ENCODE measurements around the gene ADAM30.
"Not testable (repeated sequence)": the region's sequence is repeated elsewhere in the genome, so short reads cannot be mapped to it uniquely, and the experiment has no call there.

Gene ADAM30

DNA sequence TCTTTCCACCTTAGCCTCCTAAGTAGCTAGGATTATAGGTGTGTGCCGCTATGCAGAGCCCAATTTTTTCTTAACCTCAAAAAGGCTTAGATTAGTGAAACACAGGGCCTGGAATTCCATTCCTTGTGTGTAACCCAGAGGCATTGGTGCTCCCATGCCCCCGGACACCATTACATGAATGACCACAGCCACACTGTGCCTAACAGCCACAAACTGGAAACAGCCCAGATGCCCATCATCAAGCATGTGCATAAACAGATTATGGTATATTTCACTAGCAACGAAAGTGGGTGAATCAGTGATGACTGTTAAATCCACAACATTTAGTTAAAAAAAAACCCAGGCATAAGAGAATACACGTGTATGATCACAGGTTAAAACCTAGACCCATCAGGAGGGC lies 24.4 kb downstream of the ADAM30 start:
- peak overlapping the region in 1 of 2 donors; percentile 9 for H3K27ac Mint-ChIP-seq
- no peaks in the 10 kb centered on the region for H3K9me3 Mint-ChIP-seq
- H3K27me3 Mint-ChIP-seq = peaks cover 22% of the 10 kb centered on the region
- DNase-seq = no peak
- no peak overlapping the region for H3K4me3 Mint-ChIP-seq
- H3K4me1 Mint-ChIP-seq = peaks cover 17% of the 10 kb centered on the region
- no peak for ATAC-seq

DNA sequence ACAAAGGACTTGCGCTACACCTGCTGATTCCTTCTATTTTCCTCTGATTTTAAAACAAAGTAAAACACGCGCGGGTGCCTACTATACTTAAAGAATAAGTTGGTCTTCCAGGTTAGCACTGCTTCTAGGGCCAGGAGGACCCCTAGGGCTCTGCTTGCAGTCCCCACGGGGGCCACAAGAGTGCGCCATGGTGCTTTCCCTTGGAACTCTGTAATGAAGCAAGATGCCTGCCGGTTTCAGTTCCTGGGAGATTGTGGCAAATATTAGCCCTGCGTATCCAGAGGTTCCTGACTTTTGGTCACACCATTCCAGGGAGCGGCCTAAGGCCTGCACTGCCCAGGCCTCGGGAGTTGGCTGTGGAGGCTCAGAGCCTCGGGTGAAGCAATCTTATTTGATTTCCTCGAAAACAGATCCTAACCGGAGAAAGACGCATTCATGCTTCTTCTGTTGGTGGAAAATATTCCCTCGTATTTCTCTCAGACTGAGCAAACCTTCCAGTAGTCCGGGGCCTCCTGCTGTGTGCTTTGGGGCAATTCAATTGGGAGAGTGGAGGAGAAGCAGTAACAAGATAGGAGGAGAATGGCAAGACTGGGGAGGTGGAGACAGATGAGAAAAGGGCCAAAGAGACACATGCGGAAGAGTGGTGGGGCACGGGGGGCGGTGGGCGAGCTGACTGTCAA lies 25.3 kb downstream of the ADAM30 start:
- H3K4me1 Mint-ChIP-seq = peaks cover 17% of the 10 kb centered on the region
- H3K27ac Mint-ChIP-seq = no peak overlapping the region
- peak; percentile 70 to 73 for DNase-seq
- H3K9me3 Mint-ChIP-seq = no peaks in the 10 kb centered on the region
- H3K4me3 Mint-ChIP-seq = peak overlapping the region in 1 of 2 donors; percentile 60
- peaks cover 22% of the 10 kb centered on the region for H3K27me3 Mint-ChIP-seq
- peak; percentile 72 for ATAC-seq

DNA sequence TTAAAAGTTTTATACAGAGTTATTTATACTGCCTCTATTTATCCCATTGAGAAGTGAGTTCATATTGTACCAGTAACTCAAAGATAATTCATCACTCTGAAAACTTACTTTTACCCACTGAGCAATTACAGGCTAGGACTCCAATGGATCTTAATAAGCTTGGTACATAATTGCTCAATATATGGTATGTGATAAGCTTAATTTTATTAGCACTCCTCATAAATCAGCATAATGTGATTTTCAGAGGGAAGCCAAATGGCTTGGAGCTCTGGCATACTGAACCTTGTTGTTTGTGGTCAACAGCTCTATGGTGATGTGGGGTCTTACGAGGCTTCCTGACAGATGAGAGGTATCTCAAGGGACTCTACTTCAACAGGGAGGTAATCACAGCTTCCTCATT lies 26.3 kb downstream of the ADAM30 start:
- Mint-ChIP-seq H3K4me3 (no peak overlapping the region), H3K27ac (no peak overlapping the region), H3K4me1 (peaks cover 17% of the 10 kb centered on the region), H3K27me3 (peaks cover 22% of the 10 kb centered on the region), H3K9me3 (no peaks in the 10 kb centered on the region)
- ATAC-seq (no peak), DNase-seq (no peak)

DNA sequence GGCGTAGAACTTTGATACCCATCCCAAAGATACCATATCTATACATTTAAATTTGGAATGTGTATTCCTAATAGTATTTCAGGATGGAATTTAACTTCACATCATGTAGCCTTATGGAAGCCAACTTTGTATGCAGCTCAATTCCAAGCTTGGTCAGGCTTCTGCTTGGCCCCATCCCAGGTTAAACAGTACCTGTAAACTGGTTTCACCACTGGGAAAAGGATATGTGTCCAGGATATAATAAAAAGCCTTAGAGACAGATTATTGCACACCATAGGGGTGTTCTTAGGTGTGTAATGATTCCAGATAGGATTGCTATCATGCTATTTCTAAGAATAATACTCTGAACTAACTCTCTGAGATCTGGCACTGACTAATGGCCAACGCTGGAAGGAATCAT lies 28.1 kb downstream of the ADAM30 start:
- H3K4me3 Mint-ChIP-seq = no peak overlapping the region
- DNase-seq (no peak), ATAC-seq (no peak)
- H3K4me1 Mint-ChIP-seq = peaks cover 17% of the 10 kb centered on the region
- H3K27ac Mint-ChIP-seq = no peak overlapping the region
- H3K27me3 Mint-ChIP-seq = peaks cover 22% of the 10 kb centered on the region
- H3K9me3 Mint-ChIP-seq = no peaks in the 10 kb centered on the region

DNA sequence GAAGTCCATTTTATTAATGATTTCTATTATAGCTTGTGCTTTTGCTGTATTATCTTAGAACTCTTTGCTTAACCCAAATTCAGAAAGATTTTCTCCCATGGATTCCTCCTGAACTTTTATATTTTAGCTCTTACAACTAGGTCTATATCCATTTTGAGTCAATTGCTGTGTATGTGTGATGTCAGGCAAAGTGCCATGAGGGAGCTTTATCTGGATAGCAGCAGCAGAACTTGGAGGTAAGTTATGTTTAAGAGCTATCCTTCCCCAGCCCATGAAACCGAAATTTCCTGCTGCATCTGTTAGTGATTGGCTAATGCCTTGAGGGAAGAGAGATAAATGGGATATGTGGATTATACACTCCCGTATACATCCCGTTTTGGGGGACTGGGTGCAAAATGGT lies 29.9 kb downstream of the ADAM30 start:
- Mint-ChIP-seq H3K27ac (no peak overlapping the region), H3K27me3 (peaks cover 15% of the 10 kb centered on the region), H3K4me3 (no peak overlapping the region), H3K9me3 (no peaks in the 10 kb centered on the region), H3K4me1 (peaks cover 15% of the 10 kb centered on the region)
- DNase-seq (no peak), ATAC-seq (no peak)

DNA sequence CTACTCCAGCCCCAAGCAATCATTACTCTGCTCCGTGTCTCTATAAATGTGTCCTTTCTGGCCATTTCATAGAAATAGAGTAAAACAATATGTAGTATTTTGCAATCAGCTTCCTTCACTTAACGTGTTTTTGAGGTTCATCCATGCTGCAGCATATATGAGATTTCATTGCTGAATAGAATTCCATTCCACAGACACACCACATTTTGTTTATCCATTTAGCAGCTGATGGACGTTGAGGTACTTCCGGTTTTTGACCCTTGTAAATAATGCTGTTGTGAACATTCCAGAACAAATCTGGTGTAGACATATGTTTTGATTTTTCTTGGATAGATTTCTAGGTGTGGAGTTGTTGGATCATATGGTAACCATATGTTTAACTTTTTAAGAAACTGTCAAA lies 30.7 kb downstream of the ADAM30 start:
- H3K4me1 Mint-ChIP-seq = peaks cover 9% of the 10 kb centered on the region
- no peak overlapping the region for H3K27ac Mint-ChIP-seq
- ATAC-seq (no peak), DNase-seq (no peak)
- H3K27me3 Mint-ChIP-seq = peaks cover 10% of the 10 kb centered on the region
- H3K4me3 Mint-ChIP-seq = no peak overlapping the region
- no peaks in the 10 kb centered on the region for H3K9me3 Mint-ChIP-seq

DNA sequence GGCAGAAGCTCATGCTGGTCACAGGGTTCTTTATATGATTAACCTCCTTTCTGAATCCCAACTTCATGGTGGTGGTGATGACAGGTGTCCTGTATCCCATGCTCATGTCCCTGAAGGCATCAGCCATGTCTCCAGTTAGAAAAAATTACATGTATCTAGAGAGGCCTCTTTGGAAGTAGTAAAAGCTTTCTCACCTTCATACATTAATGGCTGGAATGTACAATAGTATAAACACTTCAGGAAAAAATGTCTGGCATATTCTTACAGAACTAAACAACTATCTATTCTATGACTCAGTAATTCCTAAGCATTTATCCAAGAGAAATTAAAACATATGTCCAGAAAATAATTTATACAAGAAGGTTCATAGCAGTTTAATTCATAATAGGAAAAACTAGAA lies 34.0 kb downstream of the ADAM30 start:
- H3K4me1 Mint-ChIP-seq = peaks cover 25% of the 10 kb centered on the region
- no peaks in the 10 kb centered on the region for H3K9me3 Mint-ChIP-seq
- no peak overlapping the region for H3K4me3 Mint-ChIP-seq
- H3K27ac Mint-ChIP-seq = no peak overlapping the region
- ATAC-seq = no peak
- no peak for DNase-seq
- H3K27me3 Mint-ChIP-seq = peaks cover 18% of the 10 kb centered on the region

DNA sequence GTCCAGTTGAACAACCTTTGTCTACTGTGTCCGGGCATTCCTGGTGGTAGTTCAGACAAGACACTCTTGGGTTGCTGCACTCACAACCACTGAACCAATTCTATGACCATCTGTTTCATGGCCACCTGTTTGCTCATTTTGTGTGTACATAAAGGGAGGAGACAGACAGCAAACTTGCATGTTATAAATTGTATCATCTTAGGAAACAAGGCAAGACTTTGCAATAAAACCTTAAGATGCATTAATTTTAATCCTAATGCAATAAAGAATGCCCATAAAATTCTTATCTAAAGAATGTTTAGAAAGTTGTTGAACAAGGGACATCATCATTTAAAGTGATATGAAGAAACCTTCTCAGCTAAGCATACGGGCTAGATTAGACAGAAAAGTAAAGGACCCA lies 34.8 kb downstream of the ADAM30 start:
- Mint-ChIP-seq H3K4me3 (no peak overlapping the region), H3K27ac (no peak overlapping the region), H3K9me3 (no peaks in the 10 kb centered on the region), H3K27me3 (peaks cover 18% of the 10 kb centered on the region), H3K4me1 (peaks cover 22% of the 10 kb centered on the region)
- no peak for ATAC-seq
- no peak for DNase-seq

DNA sequence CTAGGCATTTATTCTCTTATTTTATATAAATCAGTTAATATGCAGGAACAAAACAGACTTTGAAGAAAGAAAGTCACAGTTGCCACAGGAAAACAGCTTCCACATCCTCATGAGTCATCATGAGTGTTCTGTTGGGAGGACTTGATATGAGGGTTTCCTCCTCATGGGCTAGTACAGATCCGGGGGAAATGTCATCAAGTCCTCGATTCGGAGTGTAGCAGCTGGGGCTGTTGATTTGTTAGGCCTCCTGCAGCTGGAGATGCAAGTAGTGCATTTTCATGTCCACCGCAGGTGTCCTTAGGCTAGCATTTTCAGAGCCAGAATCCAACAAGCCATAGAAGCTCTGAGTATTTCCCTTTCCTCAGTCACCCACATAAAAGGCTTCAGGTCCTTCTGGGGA lies 36.7 kb downstream of the ADAM30 start:
- peaks cover 18% of the 10 kb centered on the region for H3K27me3 Mint-ChIP-seq
- ATAC-seq (peak; percentile 76), DNase-seq (no peak)
- H3K4me1 Mint-ChIP-seq = peaks cover 22% of the 10 kb centered on the region
- H3K4me3 Mint-ChIP-seq = peak overlapping the region in 1 of 2 donors; percentile 14
- no peaks in the 10 kb centered on the region for H3K9me3 Mint-ChIP-seq
- no peak overlapping the region for H3K27ac Mint-ChIP-seq

DNA sequence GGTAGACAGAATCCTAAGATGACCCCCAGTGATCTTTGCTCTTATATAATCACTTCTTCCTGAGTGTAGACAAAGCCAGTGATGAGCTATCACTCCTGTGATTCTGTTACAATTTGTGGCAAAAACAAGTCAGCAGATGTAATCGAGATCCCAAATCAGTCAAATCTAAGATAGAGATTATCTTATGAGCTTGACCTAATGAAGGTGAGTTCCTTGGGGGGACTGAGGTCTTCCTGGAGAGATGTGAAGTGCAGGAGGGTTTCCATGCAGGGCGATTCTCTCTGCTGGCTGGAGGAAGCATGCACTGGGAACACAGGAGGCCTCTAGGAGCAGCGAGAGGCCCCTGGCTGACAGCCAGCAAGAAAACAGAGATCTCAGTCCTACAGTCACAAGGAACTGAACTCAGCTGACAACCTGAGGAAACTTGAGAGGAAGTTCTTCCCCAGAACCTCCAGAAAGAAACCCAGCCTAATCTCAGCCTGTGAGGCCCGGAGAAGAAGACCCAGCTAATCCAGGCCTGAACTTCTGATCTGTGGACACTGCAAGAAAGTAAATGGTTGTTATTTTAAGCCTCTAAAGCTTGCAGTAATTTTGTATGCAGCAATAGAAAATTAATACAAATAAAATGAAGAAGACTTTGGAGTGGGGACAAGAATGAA lies 37.6 kb downstream of the ADAM30 start:
- DNase-seq, H3K4me3 Mint-ChIP-seq, H3K9me3 Mint-ChIP-seq, ATAC-seq: not testable (repeated sequence)
- Mint-ChIP-seq H3K27ac (peak overlapping the region in 1 of 2 donors; percentile 43), H3K4me1 (peaks cover 22% of the 10 kb centered on the region), H3K27me3 (peaks cover 18% of the 10 kb centered on the region)

DNA sequence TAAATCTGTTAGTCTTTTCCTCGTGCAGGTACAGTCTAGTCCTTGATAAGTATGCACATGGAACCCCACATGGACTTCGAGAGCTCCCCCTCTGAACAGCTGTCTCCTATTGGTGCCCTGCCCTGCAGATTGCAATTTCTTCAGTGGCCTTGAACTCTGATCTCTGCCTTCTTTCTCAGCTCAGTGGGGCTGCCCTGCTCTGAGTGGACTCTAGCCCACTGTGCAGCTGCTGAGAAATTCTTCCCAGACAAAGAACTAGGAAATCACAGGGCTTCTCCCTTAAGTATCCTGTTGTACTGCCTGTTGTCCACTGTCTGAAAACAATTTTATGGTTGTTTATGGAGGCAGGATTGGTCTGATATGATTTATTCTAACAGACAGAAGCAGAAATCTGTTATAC lies 38.2 kb downstream of the ADAM30 start:
- no peak overlapping the region for H3K4me3 Mint-ChIP-seq
- H3K4me1 Mint-ChIP-seq = peaks cover 22% of the 10 kb centered on the region
- ATAC-seq = no peak
- no peak for DNase-seq
- H3K27ac Mint-ChIP-seq = no peak overlapping the region
- no peaks in the 10 kb centered on the region for H3K9me3 Mint-ChIP-seq
- peaks cover 18% of the 10 kb centered on the region for H3K27me3 Mint-ChIP-seq

DNA sequence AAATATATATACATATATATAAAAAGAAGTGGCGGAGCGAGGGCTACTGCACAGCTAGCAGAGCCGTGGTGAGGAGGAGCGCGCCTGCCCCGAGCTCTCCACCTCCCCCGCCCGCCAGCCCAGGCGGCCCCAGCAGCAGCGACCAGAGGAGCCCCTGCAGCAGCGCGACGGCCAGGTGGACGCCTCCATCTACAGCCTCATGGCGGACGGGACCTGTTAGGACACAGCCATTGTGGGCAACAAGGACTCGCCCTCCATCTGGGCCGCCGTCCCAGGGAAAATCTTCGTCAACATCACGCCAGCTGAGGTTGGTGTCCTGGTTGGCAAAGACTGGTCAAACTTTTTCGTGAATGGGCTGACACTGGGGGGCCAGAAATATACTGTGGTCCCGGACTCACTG lies 43.2 kb downstream of the ADAM30 start:
- DNase-seq (no peak), ATAC-seq (no peak)
- no peaks in the 10 kb centered on the region for H3K4me1 Mint-ChIP-seq
- no peak overlapping the region for H3K4me3 Mint-ChIP-seq
- H3K9me3 Mint-ChIP-seq = no peaks in the 10 kb centered on the region
- no peak overlapping the region for H3K27ac Mint-ChIP-seq
- peaks cover 4% of the 10 kb centered on the region for H3K27me3 Mint-ChIP-seq

DNA sequence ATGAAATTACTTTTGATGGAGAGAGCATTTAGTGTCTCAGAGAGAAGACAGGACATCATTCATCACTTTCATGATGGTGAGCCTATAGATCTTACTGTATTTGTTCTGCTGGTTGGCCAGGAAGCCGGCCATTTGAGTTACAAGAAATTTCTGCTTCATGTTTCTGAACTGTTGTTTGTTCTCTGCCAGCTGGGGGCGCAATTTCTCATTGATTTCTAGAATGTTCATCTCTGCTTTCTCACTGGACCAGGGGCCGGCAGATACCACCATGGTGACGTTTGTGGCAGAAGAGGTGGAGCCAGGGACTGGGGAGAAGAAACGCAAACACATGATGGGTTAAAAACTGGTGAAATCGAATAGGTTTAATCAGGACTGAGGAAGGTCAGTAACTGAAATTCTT lies 52.1 kb downstream of the ADAM30 start:
- not testable (repeated sequence) for H3K27ac Mint-ChIP-seq, H3K4me1 Mint-ChIP-seq, H3K9me3 Mint-ChIP-seq, H3K27me3 Mint-ChIP-seq, ATAC-seq, DNase-seq, H3K4me3 Mint-ChIP-seq

All from stimulated activated naive CD8-positive, alpha-beta T cell treated with anti-CD3 and anti-CD28 coated beads, Interleukin-15, amount 100 ng/mL, for 72 hours (primary cell).